HG03175 (cell line): ENCODE data around the gene TOR3A.
A peak's percentile ranks its signal among the peaks of the same experiment; 100 is the strongest.

Experiments
- ATAC-seq: cut with Tn5 transposase; IDR thresholded peaks from one replicate; pipeline ENCODE4 v1.9.1; 2021; ENCODE audit warnings: mild to moderate bottlenecking, moderate library complexity; ENCODE audit not compliant: unreplicated experiment

TOR3A gene

GRCh38 chr1:179061360-179062282 lies 20.2 kb upstream of the TOR3A start:
- ATAC-seq, result no peak

DNA sequence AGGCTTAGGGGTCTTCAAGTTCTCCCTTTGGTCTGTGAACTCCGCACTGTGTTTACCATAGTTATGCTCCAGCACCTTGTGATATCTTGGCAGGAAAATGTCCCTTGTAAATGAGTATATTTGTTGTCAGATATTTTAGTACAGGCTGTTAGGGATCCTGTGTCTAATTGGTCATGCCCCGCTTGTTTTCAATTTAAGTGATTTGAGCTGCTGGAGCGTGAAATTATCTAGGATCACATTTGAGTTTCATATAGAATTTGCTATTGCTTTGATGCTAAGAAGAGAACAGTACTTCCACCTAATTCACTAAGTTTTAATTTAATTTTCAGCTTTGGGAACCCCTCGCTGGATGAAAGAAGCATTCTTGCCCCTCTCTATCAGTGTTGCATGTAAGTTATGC lies 15.4 kb upstream of the TOR3A start:
- ATAC-seq, result no peak

DNA sequence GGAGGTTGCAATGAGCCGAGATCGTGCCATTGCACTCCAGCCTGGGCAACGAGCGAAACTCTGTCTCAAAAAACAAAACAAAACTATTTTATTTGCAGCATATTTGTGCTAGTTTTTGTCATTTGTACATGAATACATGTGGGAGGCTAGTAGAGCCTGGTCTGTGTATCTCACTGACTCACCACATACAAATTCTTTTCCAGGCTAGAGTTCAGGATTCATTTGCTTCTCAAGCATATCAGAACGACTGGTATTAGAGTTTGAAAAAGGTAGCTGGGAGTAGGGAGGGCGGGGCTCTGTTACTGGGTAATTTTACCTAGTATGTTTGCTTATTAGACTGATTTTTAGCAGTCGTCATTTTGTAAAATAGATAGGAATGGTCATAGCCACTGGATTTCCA lies 4.5 kb upstream of the TOR3A start:
- no peak for ATAC-seq

- ATAC-seq, result no peak
Observed at GRCh38 chr1:179079113-179079761, 2.6 kb upstream of the TOR3A start.

GRCh38 chr1:179080866-179081686 lies 794 bp upstream of the TOR3A start:
- peak; percentile 26 for ATAC-seq

DNA sequence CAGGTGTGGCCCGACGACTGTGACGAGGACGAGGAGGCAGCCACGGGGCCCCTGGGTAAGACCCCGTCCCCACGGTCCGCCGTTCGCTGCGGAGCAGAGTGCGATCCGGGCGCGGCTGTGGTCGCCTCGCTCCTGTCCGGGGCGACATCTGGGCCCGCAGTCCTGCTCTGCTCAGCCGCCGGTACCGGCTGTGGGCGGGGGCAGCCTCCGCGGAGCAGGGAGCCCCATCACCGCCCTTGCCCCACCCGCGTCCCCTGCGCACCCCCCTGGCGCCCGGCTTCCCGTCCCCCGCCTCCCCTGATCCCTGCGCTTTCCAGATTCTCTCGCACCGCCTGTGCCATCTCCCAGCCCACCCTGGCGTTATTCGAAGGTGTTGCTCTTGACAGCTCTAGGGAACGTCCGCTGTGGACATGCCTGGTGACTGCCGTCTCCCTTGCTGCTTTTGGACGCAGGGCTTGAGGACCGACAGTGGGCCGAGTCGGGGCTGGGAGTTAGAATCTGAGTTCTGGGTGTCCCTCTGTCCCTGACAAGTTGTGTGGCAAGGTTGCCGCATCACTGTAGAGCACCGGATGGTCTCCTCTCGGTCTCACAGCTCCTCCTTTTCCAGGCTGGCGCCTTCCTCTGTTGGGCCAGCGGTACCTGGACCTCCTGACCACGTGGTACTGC lies 596 bp downstream of the TOR3A start:
- peak; percentile 9 for ATAC-seq

DNA sequence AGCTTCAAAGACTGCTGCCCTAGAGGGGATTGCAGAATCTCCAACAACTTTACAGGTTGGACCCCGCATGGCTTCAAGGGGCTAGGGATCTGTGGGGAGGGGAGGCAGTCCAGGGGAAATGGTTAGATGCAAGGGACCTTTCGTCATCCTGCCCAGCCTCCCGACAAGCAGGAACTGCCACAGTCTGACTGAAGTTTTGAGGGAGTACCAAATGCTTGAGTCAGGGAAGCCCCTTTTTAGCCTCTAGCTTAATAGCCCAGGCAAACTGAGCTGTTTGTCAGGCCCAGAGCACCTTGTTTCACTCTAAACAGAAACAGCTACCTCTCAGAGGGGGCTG lies 1.1 kb downstream of the TOR3A start:
- ATAC-seq, result no peak

- ATAC-seq, result peak; percentile 21
Observed at GRCh38 chr1:179083533-179083932, 1.7 kb downstream of the TOR3A start.

GRCh38 chr1:179087665-179088064 lies 5.8 kb downstream of the TOR3A start:
- ATAC-seq, result no peak

- ATAC-seq, result no peak
Observed at GRCh38 chr1:179089827-179090482, 8.1 kb downstream of the TOR3A start.

DNA sequence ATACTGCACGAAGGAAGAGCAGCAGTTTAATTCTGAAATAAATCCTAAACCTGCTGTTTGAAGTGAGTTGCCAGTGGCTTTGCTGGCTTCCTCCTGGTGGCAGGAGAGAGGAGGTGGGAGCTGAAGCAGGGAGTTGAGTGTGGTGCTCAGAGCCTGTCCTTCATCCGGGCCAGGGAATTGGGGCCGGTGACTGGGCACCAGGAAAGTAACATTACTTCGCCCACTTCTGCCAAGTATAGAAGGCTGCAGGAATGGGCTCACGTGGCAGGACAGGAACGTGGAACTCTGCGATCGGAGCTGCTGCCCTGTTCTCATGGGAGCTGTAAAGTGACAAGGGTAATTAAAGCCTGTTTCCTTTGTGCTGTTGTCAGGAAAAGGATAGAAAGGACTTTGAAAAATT lies 8.7 kb downstream of the TOR3A start:
- no peak for ATAC-seq

- no peak for ATAC-seq
Observed at GRCh38 chr1:179090923-179091322, 9.1 kb downstream of the TOR3A start.

DNA sequence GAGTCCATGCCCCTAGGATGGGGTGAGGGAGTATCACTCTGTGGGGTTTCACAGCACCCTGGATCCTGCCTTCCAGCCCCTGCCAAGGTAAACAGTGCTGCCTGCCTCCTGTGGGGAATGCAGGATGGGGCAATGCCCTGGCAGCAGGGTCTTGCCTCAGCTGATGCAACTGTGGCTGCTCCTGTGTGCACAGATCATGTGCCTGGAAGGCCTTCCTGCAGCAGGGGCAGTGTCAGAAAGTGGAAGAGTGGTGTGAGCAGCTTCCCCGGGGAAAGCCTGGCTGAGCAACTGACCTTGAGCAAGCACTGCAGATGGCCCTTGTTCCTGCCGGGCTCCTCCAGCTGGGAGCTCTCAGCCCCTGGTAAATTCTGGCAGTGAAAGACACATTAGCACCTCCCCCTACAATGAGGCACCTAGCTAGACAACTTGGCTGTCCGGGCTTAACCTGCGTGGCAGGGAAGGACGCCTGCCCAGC lies 9.9 kb downstream of the TOR3A start:
- no peak for ATAC-seq

DNA sequence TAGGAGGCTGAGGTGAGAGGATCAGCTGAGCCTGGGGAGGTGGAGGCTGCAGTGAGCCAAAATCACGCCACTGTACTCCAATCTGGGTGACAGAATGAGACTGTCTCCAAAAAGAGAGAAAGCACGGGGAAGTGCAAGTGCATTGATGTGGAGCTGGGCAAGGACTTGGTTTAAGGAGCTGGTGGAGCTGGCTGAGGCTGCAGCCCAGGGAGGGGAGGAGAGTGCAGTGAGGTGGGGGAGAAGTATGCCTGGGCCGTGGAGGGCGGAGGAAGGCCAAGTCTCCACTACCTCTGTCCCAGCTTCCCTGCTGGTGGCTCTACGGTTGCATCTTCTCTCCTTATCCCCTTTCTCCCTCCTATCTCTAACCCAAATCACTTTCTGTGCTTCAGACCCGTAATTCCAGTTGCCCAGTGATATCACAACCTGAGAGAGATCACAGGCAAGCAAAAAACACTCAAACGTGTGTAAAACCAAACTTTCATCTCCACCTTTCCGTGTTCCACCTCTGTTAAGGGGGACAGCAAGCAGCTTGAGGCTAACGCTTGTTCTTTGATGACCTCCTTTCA lies 11.1 kb downstream of the TOR3A start:
- ATAC-seq, result no peak

DNA sequence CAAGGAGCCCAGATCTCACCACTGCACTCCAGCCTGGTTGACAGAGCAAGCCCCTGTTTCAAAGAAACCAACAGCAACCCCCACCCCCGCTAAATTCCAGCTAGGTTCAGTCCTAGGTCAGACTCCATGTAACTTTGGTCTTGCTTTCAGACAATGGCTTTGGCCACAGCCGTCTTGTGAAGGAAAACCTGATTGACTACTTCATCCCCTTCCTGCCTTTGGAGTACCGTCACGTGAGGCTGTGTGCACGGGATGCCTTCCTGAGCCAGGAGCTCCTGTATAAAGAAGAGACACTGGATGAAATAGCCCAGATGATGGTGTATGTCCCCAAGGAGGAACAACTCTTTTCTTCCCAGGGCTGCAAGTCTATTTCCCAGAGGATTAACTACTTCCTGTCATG lies 12.9 kb downstream of the TOR3A start:
- no peak for ATAC-seq

GRCh38 chr1:179095377-179095776 lies 13.5 kb downstream of the TOR3A start:
- ATAC-seq, result no peak

GRCh38 chr1:179095924-179096323 lies 14.1 kb downstream of the TOR3A start:
- no peak for ATAC-seq

- no peak for ATAC-seq
Observed at GRCh38 chr1:179099891-179100290, 18.0 kb downstream of the TOR3A start.

DNA sequence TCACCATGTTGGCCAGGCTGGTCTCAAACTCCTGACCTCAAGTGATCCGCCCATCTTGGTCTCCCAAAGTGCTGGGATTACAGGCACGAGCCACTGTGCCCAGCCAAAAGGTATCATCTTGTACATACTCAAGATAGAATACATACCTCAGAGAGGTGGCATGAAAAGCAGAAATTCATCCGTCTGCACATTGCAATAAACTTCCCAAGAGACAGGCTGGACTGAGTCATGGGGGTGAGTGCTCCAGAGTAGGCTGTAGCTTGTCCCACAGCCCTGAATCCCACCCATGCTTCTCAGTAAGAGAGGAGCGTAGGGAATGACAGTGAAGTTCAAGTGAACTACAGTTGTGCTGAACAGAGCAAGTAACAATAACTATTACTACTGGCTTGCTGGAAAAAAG lies 19.7 kb downstream of the TOR3A start:
- ATAC-seq, result no peak

DNA sequence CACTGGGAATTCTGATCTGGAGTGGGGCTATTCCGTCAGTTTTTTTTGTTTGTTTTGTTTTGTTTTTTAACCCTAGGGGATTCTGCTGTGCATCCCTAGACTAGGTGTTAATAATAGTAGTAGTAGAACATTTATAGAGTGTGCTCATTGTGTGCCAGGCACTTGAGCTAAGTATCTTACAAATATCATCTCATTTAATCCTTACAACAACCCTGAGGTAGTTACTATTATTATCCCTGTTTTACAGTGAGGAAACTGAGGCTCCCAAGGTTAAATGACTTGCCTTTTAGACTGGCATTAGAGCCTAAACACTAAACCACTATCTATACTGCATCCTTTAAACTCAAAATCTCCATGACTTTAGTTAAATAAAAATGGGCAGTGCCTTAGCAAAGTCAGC lies 22.1 kb downstream of the TOR3A start:
- ATAC-seq, result no peak
